CD4-positive, alpha-beta T cell treated with Interleukin-10 for 1 hour (primary cell): ENCODE measurements around the gene CCDC68.
"Not testable (repeated sequence)": the region's sequence is repeated elsewhere in the genome, so short reads cannot be mapped to it uniquely, and the experiment has no call there.

ENCODE experiments used
- DNase-seq: peaks from one replicate; pipeline ENCODE4 v3.0.0-alpha.2; 2020

The CCDC68 gene

DNA sequence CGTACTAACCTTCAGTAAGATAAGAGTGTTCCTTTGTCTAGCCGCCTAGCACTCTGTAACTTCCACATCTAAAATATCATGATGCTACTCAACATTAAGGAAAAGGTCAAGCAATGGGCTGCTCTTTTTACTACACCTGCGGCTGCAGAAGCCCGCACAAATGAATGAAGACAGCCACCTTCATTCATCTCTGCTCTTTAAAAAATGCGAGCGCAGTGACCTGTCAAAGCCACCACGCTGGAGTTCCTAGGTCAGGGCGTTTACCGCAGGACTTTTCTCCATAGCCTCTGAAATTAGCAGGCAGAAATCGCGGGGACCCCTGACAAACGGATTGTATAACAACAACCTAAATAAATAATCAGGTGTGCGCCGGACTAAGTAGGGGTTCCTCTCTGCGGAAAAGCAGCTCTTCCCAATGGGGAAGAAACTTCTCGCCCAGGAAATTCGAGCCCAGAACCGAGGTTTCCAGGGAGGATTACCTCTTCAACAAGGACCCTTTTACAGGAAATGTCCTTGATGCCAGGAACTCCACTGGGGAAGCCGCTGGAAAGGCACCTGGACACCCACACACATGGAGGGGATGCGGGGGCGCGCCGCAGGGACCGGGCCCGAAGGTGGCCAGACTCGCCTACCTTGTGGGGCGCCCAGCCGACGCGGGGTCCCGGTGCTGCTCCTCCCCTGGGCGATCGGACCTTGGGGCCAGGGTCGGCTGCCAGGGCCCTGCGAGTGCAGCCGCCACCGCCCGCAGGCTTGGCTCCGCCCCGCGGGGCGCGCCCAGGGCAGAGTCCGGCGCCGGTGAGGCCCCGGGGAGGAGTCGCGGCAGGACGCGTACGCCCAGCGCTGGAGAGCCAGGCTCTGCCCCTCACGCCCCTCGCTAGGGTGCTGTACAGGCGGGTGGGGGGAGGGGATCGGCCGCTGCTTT lies at the start of gene CCDC68:
TSS of gene CCDC68 (minus strand) at position 758 of the 922 bp plus-strand sequence. CDS start 16,670 bp downstream, outside the sequence.
- DNase-seq = no peak

GRCh38 chr18:55007602-55008001 lies 48.3 kb upstream of the CCDC68 start:
- DNase-seq = no peak

DNA sequence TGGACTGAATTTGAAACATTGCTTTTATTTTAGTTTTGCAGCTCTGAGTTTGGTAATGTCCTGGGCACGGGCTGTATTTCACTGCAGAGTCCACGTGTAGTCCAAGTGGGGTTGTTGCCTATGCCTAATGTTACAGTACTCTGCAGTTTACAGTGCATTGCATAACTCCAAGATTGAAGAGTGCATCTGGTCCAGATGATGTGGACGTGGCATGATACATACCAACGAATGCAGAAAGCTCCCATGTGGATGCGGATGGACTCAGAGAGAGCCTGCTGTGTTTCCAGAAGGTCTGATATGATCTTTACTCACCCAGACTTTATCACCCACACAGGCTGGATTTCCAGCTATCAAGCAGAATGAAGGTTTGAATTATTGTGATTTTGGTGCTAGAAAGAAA lies 44.4 kb upstream of the CCDC68 start:
- DNase-seq = no peak

- no peak for DNase-seq
Measured at GRCh38 chr18:55002261-55002660, 43.0 kb upstream of the CCDC68 start.

DNA sequence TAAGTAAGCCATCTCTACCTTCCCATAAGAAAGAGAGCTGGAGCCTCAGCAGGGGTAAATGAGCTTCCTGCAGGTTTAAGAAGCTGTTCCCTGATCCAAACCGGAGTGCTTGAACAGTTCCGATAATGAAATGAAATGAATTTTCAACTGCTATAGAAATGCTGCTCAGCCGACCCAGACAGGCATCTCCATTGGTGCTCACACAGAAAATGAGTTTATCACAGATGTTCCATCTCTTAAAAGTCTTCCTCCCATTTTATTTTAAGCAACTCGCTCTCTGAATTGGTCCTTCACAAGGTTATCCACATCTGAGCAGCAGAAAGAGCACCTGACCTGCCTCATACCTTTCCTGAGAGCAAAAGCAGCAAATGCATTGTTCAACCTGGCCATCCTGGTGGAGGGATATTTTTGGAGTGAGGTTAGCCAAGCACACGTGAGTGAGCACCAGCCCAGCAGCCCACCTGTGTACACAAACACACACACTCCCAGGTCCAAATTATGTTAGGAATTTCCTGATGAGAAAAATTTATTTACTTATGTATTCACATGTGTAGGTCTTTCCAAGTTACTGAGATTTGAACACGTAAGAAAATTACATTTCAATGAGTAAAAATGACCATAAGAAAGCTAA lies 42.2 kb upstream of the CCDC68 start:
- no peak for DNase-seq

- DNase-seq = no peak
Measured at GRCh38 chr18:55000529-55000928, 41.3 kb upstream of the CCDC68 start.

- DNase-seq = no peak
Measured at GRCh38 chr18:54999016-54999415, 39.8 kb upstream of the CCDC68 start.

- DNase-seq = no peak
Measured at GRCh38 chr18:54995421-54996143, 36.3 kb upstream of the CCDC68 start.

DNA sequence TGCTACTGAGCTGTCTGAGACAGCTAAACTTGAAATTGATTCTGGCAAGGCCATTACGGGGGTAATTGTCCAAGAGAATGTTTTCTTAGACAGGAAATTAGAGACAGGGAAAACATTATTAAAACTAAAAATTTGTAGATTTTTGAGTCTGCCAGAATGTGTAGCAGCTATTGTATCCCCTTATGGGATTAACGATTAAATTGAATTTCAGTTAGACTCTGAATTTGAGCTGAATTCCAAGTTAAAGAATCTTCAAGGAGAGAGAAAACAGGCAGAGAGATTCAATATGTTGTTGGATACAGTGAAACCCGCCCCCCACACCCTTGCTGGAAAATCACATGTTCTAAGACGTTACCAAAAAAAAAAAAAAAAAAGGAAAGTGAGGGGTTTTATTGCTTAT lies 32.7 kb upstream of the CCDC68 start:
- DNase-seq = no peak

DNA sequence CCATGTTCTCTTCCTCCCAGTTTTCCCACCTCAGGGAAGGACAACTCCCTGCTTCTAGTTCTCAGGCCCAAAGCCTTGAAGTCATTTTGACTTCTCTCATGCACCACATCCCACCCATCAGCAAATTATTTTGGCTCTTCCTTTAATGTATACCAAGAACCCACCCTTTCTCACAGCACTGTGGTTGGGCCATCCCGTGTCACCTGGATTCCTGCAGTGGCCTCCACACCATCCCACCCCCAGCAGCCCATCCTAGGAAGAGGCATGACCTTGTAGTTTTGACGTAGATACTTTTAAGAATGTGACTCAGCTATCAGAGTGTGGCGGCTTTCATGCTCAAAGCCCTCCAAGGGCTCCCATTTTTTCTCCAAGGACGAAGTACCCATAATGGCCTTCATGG lies 25.6 kb upstream of the CCDC68 start:
- no peak for DNase-seq

GRCh38 chr18:54983791-54984190 lies 24.5 kb upstream of the CCDC68 start:
- DNase-seq = no peak

- peak; percentile 45 for DNase-seq
Measured at GRCh38 chr18:54983041-54983686, 23.9 kb upstream of the CCDC68 start.

GRCh38 chr18:54981076-54981475 lies 21.8 kb upstream of the CCDC68 start:
- DNase-seq = no peak

- DNase-seq = no peak
Measured at GRCh38 chr18:54975598-54975997, 16.3 kb upstream of the CCDC68 start.

- no peak for DNase-seq
Measured at GRCh38 chr18:54973046-54973445, 13.8 kb upstream of the CCDC68 start.

GRCh38 chr18:54968807-54969206 lies 9.5 kb upstream of the CCDC68 start:
- DNase-seq = no peak

GRCh38 chr18:54968237-54968636 lies 9.0 kb upstream of the CCDC68 start:
- not testable (repeated sequence) for DNase-seq

DNA sequence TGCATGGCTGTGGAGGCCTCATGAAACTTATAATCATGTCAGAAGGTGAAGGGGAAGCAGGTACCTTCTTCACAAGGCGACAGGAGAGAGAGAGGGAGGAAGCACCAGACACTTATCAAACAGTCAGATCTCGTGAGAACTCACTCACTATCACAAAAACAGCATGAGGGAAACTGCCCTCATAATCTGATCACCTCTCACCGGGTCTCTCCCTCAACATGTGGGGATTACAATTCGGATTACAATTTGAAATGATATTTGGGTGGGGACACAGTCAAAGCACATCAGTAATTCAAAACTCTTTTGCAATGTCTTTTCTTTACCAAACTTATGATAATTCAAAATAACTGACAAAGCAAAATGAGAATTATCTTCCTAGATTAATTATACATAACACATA lies 8.5 kb upstream of the CCDC68 start:
- no peak for DNase-seq

DNA sequence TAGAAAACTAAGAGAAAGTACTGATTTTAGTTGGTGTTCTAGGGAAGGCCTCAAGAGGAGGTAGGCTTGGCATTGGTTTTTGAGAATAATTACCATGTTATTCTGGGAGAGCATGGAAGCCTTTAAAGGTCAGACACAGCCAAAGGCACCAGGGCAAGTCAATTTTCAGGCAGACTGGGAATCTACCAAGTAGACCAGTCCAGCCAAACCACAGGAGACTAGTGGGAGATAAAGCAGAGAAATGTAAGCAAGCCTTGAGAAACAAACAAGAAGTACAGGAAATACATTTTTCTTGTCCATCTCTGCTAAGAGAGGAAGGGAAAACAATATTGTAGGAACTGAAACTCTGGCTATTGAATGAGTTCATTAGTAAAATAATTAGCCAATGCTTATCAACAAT lies 5.5 kb upstream of the CCDC68 start:
- DNase-seq = no peak

GRCh38 chr18:54962919-54963645 lies 3.8 kb upstream of the CCDC68 start:
- no peak for DNase-seq

- DNase-seq = no peak
Measured at GRCh38 chr18:54961868-54962267, 2.6 kb upstream of the CCDC68 start.

GRCh38 chr18:54961016-54961423 lies 1.8 kb upstream of the CCDC68 start:
- no peak for DNase-seq
